ENCODE results near the gene PHLDA2.

Gene PHLDA2

DNA sequence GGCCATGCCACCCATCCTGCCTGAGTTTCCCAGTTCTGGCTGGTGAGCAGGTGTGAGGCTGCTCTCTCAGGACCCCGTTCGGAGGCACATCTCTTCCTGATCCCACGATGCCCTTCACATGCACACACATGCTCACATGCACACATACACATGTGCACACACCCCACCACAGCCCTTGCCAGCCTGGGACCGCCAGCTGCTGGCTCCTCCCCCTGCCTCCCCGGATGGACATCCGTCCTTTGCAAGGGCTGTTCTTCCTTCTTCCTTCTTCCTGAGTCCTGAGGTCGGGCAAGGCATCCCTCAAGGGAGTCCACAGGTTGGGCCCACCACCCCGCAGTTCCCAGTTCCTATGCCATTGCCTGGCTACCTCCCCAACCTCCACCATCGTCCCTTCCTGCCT, 33.2 kb downstream of the PHLDA2 start:
- no peak for DNase-seq

DNA sequence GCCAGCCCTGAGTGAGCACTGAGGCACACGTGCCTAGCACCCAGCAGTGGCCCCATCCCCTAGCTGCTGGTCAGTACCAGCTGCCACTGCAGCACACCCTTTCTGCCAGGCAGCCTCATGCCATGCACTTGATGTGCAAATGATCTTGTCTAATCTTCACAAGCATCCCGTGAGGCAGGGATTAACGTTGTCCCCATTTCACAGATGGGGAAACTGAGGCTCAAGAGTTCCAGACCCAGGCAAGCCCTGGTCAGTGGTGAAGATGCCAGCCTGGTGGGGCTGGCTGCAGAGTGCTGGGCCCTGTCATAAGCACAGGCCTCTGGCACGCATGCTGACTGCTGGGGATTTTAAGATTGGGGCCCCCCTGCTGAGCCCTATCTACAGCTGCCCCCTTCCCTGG, 35.3 kb downstream of the PHLDA2 start:
- DNase-seq: no peak

DNA sequence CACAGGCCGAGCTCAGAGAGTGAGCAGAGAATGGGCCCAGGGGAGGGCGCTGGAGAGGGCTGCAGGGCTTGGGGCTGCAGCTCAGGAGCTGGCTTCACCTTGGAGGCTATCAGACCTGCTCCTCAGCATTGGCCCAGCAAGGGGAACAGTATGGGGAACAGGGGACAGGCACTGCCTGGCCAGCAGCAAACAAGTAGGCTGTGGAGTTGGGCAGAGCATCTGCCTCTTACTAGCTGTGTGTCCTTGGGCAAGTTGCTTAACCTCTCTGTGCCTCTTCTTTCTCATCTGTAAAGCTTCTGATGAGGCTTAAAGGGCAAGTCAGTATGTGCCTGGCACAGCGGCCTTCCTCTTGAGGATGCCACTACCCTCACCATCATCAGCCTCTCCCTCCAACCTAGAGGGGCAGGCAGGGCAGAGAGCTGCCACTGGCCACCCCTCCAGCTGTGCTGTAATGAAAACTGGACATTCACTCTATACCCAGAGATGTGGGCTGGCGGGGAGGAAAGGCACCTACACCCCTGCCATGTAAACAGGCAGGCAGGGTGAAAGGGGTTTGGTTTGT, 36.2 kb downstream of the PHLDA2 start:
- DNase-seq: no peak

DNA sequence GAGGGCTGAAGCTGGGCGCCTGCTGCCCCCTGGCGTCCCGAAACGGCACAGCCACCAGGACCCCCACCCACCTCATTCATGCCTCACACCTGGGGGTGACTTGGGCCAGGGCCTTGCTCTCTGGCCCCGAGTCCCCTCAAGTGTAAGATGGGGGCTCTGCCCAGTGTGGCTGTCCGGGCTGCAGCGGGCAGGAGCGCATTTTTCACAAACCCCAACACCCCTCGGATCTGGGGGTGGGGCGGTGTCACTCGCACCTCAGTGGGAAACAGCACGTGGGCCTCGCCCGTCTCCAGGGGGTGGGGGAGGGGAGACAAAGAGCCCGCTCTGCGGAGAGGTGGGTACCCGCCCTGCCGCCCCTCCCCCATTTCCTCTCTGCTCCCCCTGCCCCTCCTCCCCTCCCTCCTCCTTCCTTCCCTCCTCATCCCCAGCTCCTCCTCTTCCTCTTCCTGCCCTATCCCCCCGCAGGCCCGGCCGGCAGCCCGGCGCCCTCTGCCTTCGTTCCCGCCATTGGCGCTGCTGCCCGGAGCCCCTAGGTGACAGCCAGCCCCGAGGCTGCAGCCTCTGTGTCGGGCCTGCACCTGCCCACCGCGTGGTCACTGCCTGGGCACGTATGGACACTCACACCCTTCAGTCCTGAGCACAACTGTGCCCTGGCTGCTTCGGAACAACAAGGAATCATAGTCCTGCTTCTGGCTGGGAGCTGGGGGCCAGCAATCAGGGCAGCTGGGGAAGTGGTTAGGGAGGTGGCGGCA, 36.8 kb downstream of the PHLDA2 start:
- peak in 1 of 2 experiments; percentile 35 for DNase-seq

DNA sequence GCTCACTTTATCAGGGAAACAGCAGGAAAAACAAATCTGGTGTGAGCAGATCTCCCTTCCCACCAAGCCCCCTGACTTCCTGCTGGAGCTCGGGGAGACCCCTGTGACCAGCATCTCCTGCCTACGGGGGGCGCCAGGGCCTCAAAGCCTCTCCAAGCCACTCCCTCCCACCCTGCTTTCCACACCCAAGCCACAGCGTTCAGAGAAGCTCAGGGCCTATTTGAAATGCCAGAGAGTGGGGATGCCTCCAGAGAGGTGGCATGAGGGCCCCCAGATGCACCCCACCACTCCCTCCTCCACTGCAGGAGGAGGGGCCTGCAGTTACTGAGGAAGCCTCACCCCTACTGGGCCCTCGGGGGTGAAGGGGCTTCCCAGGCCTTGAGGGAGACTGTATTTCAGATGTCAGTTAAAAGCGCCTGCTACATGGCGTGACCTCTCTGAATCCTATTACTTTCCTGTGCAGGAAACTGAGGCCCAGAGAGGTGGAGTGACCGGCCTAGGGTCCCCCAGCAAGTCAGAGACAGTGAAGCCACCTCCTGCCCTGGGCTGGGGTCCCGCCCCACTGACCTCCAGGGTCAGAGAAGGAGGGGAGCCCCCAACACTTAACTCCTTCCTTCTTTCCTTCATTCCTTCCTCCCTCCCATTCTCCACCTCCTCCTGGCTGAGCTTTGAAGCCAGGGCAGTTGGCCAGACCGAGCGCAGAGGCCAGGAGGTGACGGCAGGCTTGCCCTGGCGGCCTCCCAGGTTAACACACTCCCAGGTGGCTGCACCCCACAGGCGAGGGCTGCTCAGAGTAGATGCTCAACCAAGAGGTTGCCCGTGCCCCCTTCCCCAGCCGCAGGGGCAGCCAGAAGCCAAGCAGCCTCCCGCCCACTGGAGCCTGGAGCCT, 37.6 kb downstream of the PHLDA2 start:
- no peak for DNase-seq

DNA sequence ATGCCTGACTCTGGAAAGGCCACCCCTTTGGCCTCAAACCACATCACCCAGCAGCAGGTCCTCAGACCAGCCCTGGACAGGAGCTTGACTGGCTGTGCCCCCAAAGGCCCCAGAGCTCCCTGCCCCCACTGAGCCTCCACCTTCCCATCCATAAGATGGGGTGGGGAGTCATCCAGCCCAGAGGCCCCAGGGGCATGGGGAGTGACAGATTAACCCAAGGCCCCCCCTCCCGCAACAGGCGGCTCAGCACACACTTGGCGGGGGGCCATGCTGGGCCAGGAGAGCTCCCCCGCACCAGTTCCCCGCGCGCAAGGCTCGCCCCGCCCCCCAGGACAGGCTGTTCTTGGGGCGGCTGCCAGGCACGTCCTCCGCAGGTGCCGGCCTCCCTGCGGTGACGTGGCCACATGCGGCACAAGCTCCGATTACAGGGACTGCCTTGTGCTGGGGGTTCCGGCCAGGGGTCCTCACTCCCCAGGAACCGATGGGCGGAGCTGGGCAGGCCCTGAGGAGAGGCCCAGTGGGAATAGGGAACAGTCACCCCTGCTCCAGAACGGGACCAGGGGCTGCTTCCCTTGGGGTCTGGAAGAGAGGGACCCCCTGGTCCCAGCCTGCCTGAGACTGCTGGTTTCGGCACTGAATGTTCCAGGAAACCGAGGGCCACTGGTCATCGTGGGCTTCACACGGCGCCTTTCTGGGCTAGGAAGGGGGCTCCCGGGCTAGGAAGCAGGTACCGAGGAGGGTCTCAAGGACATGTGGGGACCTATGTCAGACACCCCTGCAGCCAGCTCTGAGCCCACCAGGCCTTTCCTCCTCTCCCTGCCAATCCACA, 38.5 kb downstream of the PHLDA2 start:
- peak; percentile 28 to 48 for DNase-seq

DNA sequence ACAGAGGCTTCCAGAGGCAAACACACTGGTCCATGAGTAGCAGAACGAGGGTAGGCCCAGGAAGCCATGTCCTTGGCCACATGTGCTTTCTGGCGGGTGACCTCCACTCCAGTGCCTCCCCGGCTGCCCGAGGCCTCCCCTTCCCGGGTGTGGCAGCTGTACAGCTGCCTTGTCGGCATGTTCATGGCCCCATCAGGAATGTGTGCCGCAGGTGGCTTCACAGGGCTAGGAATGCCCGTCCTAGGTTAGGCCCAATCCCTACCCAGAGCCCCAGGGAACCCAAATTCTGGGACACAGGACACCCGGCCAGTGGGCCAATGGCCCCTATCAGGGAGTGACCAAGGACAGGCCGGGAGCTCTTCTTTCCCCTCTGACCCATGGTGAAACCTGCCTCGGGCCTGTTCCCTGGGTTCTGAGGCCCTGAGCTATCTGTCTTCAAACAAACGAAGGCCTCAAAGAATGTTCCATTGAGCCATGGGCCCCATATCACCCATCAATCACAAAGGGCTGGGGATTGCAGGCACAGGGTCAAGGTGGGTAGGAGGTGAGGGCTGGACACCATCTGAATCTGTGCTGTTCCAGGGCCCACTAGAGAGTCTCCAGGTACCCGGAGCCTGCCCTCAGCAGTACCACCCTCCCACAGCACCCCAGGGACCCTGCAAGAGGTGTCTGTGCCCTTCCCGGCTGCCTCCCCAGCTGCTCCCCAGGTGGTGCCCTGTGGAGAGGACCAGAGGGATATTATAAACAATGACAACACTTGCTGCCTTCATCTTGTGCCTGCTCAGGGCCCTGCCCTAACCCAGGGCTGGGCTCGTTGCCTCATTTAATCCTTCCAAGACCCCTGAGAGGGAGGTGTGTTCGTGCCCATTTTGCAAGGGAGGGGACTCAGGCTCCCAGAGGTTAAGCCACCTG, 39.6 kb downstream of the PHLDA2 start:
- no peak for DNase-seq

DNA sequence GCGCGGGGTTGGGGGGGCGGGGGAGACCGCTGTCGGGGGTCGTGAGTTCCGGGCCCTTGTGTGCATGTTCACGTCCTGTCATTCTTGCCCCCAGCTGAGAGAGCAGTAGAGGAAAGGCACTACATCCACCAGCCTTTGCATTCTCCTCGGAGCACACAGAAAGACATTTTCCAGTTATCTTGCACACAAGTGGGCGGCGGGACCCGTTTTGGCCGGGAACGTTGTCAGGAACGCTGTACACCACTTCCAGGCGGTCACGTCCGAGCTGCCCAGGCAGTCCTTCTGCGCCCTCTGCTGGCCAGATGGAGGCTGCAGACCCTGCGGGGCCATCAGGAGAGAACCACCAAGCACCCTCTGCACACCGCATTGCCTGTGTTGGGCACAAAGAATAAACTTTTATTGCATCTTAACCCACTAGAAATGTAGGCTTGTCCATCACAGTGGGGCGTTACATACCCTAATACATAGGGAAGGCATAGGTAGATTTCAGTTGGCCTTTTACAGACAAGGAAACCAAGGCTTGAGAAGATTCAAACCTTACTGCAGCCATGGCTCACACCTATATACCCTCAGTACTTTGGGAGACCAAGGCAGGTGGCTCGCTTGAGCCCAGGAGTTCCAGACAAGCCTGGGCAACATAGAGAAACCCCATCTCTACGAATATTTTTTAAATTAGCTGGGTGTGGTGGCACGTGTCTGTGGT, 40.8 kb downstream of the PHLDA2 start:
- DNase-seq: peak; percentile 75 to 81

DNA sequence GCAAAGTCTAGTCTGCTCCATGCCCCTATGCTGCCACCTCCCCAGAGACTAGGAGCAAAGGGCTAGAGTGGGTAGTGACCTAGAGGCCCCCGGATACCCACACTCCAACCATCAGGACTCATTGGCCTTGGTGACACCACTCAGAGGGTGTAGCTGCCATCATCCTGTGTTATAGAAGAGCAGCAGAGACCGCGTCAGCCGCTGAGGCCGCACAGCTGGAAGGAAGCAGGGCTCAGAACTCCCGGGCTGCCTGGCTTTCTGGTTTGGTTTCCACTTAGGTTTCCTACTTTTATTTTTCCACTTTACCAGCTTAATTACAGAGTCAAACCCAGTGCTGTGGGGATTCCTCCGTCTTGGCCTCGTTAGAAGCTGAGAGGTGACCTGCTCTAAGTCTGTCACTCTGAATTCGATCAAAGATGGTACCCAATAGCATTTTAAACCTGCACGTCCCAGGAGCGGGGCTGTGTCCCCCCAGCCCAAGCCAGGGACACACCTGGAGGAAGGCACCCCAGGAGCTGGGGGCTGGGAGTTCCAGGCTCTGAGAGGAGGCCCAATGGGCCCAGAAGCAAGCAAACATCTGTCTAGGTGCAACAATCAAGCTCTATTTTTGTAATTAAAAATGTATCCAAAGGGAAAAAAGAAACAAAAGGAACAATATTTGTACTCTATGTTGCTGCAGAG, 41.6 kb downstream of the PHLDA2 start:
- no peak for DNase-seq

DNA sequence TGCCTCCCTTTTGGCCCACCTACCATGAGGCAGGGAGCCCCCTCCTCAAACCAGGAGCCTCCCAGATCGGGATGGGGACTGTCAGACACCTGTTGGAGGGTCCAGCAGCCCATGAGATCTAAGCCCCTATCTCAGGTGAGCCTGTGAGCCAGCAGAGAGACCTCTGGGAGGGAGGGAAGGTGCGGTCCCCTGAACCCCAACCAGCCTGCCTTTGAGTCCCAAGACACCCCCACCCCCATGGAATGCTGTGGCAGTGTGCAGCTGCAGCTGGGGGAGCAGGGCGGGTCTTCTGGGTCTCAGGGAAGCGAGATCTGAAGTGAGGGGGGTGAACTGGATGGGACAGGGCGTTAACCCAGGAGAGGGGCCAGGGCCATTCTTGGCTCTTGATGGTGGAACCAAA, 42.3 kb downstream of the PHLDA2 start:
- no peak for DNase-seq

DNA sequence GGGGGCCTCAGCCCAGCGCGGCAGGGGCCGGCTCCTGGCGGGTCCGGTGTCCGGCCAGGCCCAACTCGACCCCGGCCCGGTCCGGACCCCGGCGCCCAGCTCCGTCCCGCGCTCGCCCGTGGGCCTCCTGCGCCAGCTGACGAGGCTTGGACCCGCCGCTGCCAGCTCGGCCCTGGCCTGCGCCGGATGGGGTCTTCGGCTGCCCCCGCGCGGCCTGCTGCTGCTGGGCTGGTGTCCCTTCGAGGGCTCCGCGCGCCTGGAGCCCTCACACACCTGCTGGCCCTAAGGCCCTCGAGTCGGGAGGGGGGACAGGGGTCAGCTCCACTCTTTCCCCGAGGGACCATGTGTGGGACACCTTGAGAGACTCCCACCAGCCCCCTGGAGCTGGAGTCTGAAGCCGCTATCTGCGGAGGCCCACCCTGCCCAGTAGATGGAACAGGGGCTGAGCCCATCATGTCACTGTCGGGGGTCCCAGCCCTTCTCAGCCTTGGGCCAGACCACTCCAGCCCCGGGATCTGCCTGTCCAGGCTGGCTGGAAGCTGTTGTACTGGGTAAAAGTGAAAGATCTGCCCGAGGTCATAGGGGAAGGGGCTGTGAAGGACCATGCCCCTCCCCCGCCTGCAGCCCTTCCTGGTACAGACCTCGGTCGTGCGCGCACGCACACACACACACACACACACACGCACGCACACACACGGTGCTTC, 42.9 kb downstream of the PHLDA2 start:
- no peak for DNase-seq

DNA sequence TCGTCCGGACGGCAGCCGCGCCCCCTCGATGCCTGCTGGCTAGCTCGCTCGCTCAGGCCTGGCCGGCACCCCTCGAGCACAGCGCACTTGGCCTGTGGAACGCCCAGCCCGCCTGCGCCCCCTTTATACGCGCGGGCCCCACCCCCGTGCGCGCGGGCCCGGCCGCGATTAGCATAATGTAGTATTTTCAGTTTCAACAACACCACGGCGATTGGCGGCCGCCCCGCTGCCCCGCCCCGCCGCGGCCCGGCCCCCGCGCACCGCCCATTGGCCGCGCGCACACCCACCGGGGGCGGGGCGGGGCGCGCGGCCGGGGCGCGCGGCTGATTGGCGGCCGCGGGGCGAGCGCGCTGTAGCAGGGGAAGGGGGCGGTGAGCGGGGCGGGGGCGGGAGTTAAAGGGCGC, 43.5 kb downstream of the PHLDA2 start, which contains the start of gene CDKN1C:
TSS of gene CDKN1C (minus strand) at position 98 of the 404 bp plus-strand sequence. CDS start 319 bp downstream, outside the sequence.
- peak; percentile 61 to 69 for DNase-seq

DNA sequence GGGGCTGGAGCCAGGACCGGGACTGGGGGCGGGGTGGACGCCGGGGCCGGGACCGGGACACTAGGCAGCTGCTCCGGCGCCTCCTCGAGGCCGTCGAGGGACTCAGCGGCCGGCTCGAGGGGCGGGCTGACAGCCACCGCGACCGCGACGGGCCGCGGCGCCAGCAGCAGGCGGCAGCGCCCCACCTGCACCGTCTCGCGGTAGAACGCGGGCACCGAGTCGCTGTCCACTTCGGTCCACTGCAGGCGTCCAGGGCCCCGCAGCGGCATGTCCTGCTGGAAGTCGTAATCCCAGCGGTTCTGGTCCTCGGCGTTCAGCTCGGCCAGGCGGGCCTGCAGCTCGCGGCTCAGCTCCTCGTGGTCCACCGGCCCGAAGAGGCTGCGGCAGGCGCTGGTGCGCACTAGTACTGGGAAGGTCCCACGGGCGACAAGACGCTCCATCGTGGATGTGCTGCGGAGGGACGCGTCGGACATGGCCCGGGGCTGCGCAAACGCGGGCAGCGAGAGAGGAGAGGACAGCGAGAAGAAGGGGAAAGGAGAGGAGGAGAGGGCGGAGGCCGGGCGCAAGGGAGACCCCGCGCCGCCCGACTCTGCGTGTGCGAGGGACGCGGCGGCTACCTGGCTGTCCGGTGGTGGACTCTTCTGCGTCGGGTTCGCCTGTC, 44.1 kb downstream of the PHLDA2 start:
- DNase-seq: no peak

DNA sequence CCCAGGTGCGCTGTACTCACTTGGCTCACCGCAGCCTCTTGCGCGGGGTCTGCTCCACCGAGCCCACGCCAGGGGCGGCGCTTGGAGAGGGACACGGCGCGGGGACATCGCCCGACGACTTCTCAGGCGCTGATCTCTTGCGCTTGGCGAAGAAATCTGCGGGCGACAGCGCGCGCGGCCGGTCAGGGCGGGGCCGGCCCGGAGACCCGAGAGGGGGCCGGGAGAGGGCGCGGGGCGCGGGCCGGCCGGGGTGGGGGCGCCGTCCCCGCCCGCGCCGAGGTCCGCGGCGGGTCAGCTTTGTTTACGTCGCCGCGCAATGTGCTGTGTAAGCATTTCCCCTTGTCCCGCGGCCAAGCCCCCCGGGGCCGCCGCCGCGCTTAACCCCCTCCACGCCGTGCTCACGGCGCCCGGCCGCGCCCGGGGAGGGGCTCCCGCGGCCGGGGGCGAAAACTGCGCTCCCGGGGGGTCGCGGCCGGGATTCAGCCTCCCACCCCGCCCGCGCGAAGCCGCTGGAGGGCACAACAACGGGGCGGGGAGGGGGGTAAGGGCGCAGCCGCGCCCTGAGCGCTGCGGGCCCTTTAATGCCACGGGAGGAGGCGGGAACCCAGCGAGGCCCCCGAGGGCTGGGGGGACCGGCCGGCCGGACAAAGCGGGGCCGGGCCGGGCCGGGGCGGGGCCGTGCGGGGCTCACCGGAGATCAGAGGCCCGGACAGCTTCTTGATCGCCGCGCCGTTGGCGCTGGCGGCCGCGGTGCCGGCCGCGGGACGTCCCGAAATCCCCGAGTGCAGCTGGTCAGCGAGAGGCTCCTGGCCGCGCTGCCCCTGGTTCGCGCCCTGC, 45.0 kb downstream of the PHLDA2 start:
- DNase-seq: no peak

DNA sequence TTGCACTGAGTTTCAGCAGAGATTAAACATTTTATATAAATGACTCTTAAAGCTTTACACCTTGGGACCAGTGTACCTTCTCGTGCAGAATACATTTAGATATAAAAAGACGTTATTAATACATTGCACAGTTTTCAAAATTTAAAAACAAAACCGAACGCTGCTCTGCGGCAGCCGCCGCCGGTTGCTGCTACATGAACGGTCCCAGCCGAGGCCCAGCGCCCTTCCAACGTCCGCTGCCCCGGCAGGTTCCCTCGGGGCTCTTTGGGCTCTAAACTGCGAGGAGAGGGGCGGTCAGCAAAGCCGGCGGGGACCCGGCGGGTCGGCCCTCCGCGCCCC, 45.6 kb downstream of the PHLDA2 start:
- no peak for DNase-seq

DNA sequence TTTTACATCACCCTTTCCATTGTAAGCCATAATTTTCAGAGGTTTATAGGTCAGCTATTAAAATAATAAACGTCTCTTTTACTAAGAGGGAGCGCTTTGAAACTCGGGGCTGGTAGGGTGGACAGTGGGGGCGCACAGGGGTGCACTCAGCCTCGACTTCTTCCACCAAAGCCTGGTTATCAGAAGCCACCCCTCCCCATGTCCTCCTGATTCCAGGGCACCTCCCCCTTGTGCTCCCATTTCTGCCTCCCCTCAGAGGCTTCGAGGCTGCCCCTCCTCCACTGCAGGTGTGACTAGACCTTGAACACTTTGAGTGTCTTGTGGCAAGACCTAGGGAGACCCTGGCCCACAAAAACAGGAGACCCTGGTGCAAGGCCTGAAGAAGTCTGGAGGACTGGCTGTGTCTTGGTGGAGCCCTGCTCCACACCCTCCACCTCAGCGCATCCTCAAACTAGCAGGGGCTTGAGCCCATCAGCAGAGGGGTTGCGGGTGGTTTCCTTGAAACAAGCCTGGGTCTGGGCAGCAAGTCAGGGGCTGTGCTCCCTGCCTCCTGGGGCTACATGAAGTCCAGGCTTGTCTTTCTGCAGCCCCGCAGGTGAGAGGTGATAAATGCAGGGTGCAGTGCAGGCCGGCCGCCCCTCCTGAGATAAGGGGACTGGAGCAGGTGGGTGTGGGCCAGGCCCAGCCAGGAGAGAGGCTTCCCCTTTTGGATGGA, 46.7 kb downstream of the PHLDA2 start:
- no peak for DNase-seq

DNA sequence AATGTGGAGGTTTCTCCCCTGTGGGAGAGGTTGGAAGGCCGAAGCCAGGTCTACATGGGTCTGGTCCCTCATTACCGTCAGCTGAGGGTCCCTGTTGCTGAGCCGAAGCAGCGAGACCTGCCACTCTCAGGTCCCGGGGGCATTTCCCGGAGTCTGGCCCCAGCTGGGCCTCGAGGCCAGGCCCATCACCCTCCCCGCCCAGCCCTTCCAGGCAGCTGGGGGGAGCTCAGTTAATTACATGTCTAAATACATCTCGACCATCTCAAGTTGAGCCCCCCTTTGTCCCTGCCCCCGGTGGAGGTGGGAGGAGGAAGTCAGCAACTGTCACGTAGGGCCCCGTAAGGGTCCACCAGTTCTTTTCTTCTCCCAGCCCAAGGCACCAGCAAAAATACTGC, 47.2 kb downstream of the PHLDA2 start:
- DNase-seq: no peak

Data from NCI-H2081 (cell line).